HG03103 (cell line): ENCODE data around the gene INPP5A.

Experiments used
- ATAC-seq: cut with Tn5 transposase; IDR thresholded peaks from one replicate; pipeline ENCODE4 v1.9.1; 2021; ENCODE audit warnings: low read depth; ENCODE audit not compliant: unreplicated experiment

INPP5A gene

GRCh38 chr10:132804785-132805426, 267.3 kb downstream of the INPP5A start:
- no peak for ATAC-seq

- ATAC-seq = no peak
These were observed 268.0 kb downstream of the INPP5A start for GRCh38 chr10:132805599-132805998.

- no peak for ATAC-seq
These were observed 268.5 kb downstream of the INPP5A start for GRCh38 chr10:132806110-132806509.

GRCh38 chr10:132806561-132807003, 269.0 kb downstream of the INPP5A start:
- no peak for ATAC-seq

GRCh38 chr10:132807621-132808049, 270.0 kb downstream of the INPP5A start:
- no peak for ATAC-seq

- ATAC-seq = no peak
These were observed 271.0 kb downstream of the INPP5A start for GRCh38 chr10:132808383-132809231.

- no peak for ATAC-seq
These were observed 271.9 kb downstream of the INPP5A start for GRCh38 chr10:132809232-132810140.

GRCh38 chr10:132810141-132810806, 272.7 kb downstream of the INPP5A start:
- no peak for ATAC-seq

- ATAC-seq = no peak
These were observed 273.5 kb downstream of the INPP5A start for GRCh38 chr10:132810807-132811700.

- ATAC-seq = no peak
These were observed 274.4 kb downstream of the INPP5A start for GRCh38 chr10:132811891-132812481.

GRCh38 chr10:132812520-132812919, 274.9 kb downstream of the INPP5A start:
- no peak for ATAC-seq

- ATAC-seq = no peak
These were observed 275.4 kb downstream of the INPP5A start for GRCh38 chr10:132813001-132813401.

- no peak for ATAC-seq
These were observed 276.2 kb downstream of the INPP5A start for GRCh38 chr10:132813560-132814468.

- no peak for ATAC-seq
These were observed 276.9 kb downstream of the INPP5A start for GRCh38 chr10:132814469-132814856.

- ATAC-seq = no peak
These were observed 277.7 kb downstream of the INPP5A start for GRCh38 chr10:132815168-132815857.

- no peak for ATAC-seq
These were observed 279.1 kb downstream of the INPP5A start for GRCh38 chr10:132816718-132817117.

GRCh38 chr10:132817701-132818211, 280.2 kb downstream of the INPP5A start:
- ATAC-seq = no peak
